NB4 (cell line): Measurements from ENCODE around the gene RAMP2.
"Not testable (repeated sequence)": the region's sequence is repeated elsewhere in the genome, so short reads cannot be mapped to it uniquely, and the experiment has no call there.

Source experiments
- MYC ChIP-seq: IDR thresholded peaks from 2 replicates; pipeline ENCODE4 v1.6.1; 2011; ENCODE audit warnings: low read depth, low read length
- TF ChIP-seq, protein P1 (sequence below): IDR thresholded peaks from one replicate; pipeline ENCODE4 v1.5.1; 2012; ENCODE audit warnings: low read depth, low read length

DNA sequence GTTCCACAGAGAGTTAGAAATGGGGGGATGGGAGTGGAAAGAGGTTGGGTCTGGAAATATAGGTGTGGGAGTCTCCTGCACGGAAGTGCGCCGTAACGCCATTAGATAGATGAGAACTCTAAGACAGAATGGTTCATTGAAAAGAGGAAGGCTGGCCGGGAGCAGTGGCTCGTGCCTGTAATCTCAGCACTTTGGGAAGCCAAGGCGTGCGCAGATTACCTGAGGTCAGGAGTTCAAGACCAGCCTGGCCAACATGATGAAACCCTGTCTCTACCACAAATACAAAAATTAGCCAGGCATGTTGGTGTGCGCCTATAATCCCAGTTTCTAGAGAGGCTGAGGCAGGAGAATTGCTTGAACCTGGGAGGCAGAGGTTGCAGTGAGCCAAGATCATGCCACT, 7.0 kb downstream of the RAMP2 start:
- TF ChIP-seq, protein P1, sequence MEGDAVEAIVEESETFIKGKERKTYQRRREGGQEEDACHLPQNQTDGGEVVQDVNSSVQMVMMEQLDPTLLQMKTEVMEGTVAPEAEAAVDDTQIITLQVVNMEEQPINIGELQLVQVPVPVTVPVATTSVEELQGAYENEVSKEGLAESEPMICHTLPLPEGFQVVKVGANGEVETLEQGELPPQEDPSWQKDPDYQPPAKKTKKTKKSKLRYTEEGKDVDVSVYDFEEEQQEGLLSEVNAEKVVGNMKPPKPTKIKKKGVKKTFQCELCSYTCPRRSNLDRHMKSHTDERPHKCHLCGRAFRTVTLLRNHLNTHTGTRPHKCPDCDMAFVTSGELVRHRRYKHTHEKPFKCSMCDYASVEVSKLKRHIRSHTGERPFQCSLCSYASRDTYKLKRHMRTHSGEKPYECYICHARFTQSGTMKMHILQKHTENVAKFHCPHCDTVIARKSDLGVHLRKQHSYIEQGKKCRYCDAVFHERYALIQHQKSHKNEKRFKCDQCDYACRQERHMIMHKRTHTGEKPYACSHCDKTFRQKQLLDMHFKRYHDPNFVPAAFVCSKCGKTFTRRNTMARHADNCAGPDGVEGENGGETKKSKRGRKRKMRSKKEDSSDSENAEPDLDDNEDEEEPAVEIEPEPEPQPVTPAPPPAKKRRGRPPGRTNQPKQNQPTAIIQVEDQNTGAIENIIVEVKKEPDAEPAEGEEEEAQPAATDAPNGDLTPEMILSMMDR, result not testable (repeated sequence)
- TF ChIP-seq MYC, result not testable (repeated sequence)
